H1 (cell line): ENCODE results near the gene MSH5. TPM values are rescaled to one million over a fixed set of nuclear protein-coding genes. Genes with fewer than 3 reads are reported as not detected.

ENCODE experiments used
- CTCF ChIA-PET: fragments of 300-600 bp; sonication (Branson Sonifier 250); formaldehyde crosslinking; loops from one replicate; lab custom pipeline; 2021; ENCODE audit not compliant: partially characterized antibody; lab: Charles Lee
- POLR2A ChIA-PET: fragments of 300-600 bp; sonication (Branson Sonifier 250); formaldehyde crosslinking; loops from one replicate; lab custom pipeline; 2021; ENCODE audit warnings: inconsistent platforms; ENCODE audit not compliant: partially characterized antibody; lab: Charles Lee
- DNase-seq, 2 experiments: peaks; one replicate each; pipeline versions ENCODE4 v3.0.0 to v3.0.0-alpha.2; 2010 to 2022; ENCODE audit warnings: low spot score in 2 of 2, low read depth in 1 of 2, mixed read lengths in 1 of 2
- FAIRE-seq: peaks from 2 replicates; lab custom pipeline; 2011; peaks lifted over from hg19 to GRCh38; lab: Jason Lieb, UNC
- H2AFZ ChIP-seq: 2 replicates; pipeline ENCODE4 v1.8.1; 2012; ENCODE audit warnings: low read length, inconsistent platforms
- H2AK5ac ChIP-seq: 2 replicates; pipeline ENCODE4 v1.6.1; 2013; ENCODE audit warnings: low read depth, low read length
- H2BK120ac ChIP-seq: replicated peaks from 2 replicates; pipeline ENCODE3; 2013; ENCODE audit warnings: low read depth, low read length, inconsistent platforms
- H2BK12ac ChIP-seq: 2 replicates; pipeline ENCODE4 v1.6.1; 2013; ENCODE audit warnings: low read depth, low read length
- H2BK15ac ChIP-seq: 2 replicates; pipeline ENCODE4 v1.6.1; 2013; ENCODE audit warnings: low read length
- H2BK20ac ChIP-seq: 2 replicates; pipeline ENCODE4 v1.6.1; 2013; ENCODE audit warnings: low read length
- H2BK5ac ChIP-seq: 2 replicates; pipeline ENCODE4 v1.6.1; 2013; ENCODE audit warnings: low read depth, low read length
- H3K14ac ChIP-seq: 2 replicates; pipeline ENCODE4 v1.6.1; 2013; ENCODE audit warnings: inconsistent platforms; ENCODE audit not compliant: insufficient read length
- H3K18ac ChIP-seq: 2 replicates; pipeline ENCODE4 v1.6.1; 2013; ENCODE audit warnings: low read length; ENCODE audit errors: extremely low read depth
- H3K23ac ChIP-seq: 2 replicates; pipeline ENCODE4 v1.6.1; 2013; ENCODE audit warnings: inconsistent platforms; ENCODE audit not compliant: insufficient read length
- H3K23me2 ChIP-seq: 2 replicates; pipeline ENCODE4 v1.6.1; 2013; ENCODE audit warnings: low read depth, low read length
- H3K27ac ChIP-seq: 2 replicates; pipeline ENCODE4 v1.6.1; 2011; ENCODE audit warnings: low read depth, low read length, inconsistent platforms
- H3K27me3 ChIP-seq, 4 experiments: replicated peaks in 1 of 4; 1 replicate in 1 of 4; 2 replicates in 3 of 4; pipeline versions ENCODE4 v1.6.1 to v1.8.1; 2011 to 2013; ENCODE audit warnings: low read length in 3 of 4, mild to moderate bottlenecking in 3 of 4, inconsistent platforms in 2 of 4, mixed read lengths in 2 of 4, moderate library complexity in 1 of 4; ENCODE audit not compliant: control insufficient read depth in 3 of 4, insufficient read depth in 3 of 4; ENCODE audit errors: extremely low read depth in 1 of 4
- H3K36me3 ChIP-seq, 4 experiments: 2 replicates each; pipeline versions ENCODE4 v1.6.1 to v1.8.1; 2011 to 2013; ENCODE audit warnings: mild to moderate bottlenecking in 4 of 4, low read length in 3 of 4, moderate library complexity in 2 of 4, control low read depth in 1 of 4, inconsistent platforms in 1 of 4; ENCODE audit not compliant: insufficient read depth in 4 of 4, control insufficient read depth in 2 of 4
- H3K4ac ChIP-seq: replicated peaks from 2 replicates; pipeline ENCODE3; 2013; ENCODE audit warnings: low read length, low read depth, mixed read lengths, inconsistent platforms; ENCODE audit not compliant: insufficient read length
- H3K4me1 ChIP-seq, 4 experiments: replicated peaks in 1 of 4; 1 replicate in 1 of 4; 2 replicates in 3 of 4; pipeline versions ENCODE4 v1.6.1 to v1.8.1; 2011 to 2013; ENCODE audit warnings: low read length in 3 of 4, inconsistent platforms in 2 of 4, mixed read lengths in 1 of 4; ENCODE audit not compliant: insufficient read depth in 4 of 4, control insufficient read depth in 3 of 4
- H3K4me2 ChIP-seq, 2 experiments: 2 replicates each; pipeline versions ENCODE4 v1.6.1 to v1.8.1; 2011 to 2013; ENCODE audit warnings: low read depth in 2 of 2, low read length in 2 of 2, control low read depth in 1 of 2, inconsistent platforms in 1 of 2, mild to moderate bottlenecking in 1 of 2; ENCODE audit not compliant: insufficient read depth in 1 of 2
- H3K4me3 ChIP-seq, 4 experiments: fragments of 200-600, 300-600 bp in 1 of 4; sonication (generic), shearing (Covaris generic), sonication (Bioruptor Twin) in 1 of 4; 2 replicates each; pipeline versions ENCODE4 v1.5.1 to v1.8.1; 2011 to 2016; ENCODE audit warnings: low read length in 4 of 4, low read depth in 3 of 4, control low read depth in 2 of 4, inconsistent platforms in 2 of 4, mild to moderate bottlenecking in 2 of 4, mixed read lengths in 1 of 4, moderate library complexity in 1 of 4; ENCODE audit not compliant: insufficient read depth in 2 of 4; ENCODE audit errors: extremely low read depth in 1 of 4
- H3K56ac ChIP-seq: replicated peaks from 2 replicates; pipeline ENCODE3; 2013; ENCODE audit warnings: low read depth, mild to moderate bottlenecking, mixed read lengths, low read length, inconsistent platforms; ENCODE audit not compliant: insufficient read length
- H3K79me1 ChIP-seq: 2 replicates; pipeline ENCODE4 v1.6.1; 2013; ENCODE audit warnings: low read depth, low read length, control low read depth
- H3K79me2 ChIP-seq, 2 experiments: 2 replicates each; pipeline versions ENCODE4 v1.6.1 to v1.8.1; 2012 to 2013; ENCODE audit warnings: low read length in 2 of 2, mild to moderate bottlenecking in 2 of 2, inconsistent platforms in 1 of 2; ENCODE audit not compliant: insufficient read depth in 2 of 2, control insufficient read depth in 1 of 2
- H3K9ac ChIP-seq, 4 experiments: replicated peaks in 1 of 4; 1 replicate in 1 of 4; 2 replicates in 3 of 4; pipeline versions ENCODE4 v1.6.1 to v1.8.1; 2011 to 2013; ENCODE audit warnings: low read depth in 3 of 4, low read length in 3 of 4, control low read depth in 2 of 4, mild to moderate bottlenecking in 2 of 4, moderate library complexity in 2 of 4, inconsistent platforms in 1 of 4; ENCODE audit errors: extremely low read depth in 1 of 4
- H3K9me3 ChIP-seq, 2 experiments: 2 replicates each; pipeline versions ENCODE4 v1.6.1 to v1.8.1; 2012 to 2013; ENCODE audit warnings: mild to moderate bottlenecking in 2 of 2, moderate library complexity in 2 of 2, control low read depth in 1 of 2, inconsistent platforms in 1 of 2, low read depth in 1 of 2, low read length in 1 of 2, mixed read lengths in 1 of 2; ENCODE audit not compliant: insufficient read depth in 2 of 2
- H4K20me1 ChIP-seq, 2 experiments: replicated peaks in 1 of 2; 2 replicates each; pipeline versions ENCODE3 to v1.8.1; 2011 to 2013; ENCODE audit warnings: inconsistent platforms in 2 of 2, low read length in 2 of 2, mild to moderate bottlenecking in 1 of 2; ENCODE audit not compliant: insufficient read depth in 2 of 2, control insufficient read depth in 1 of 2
- H4K5ac ChIP-seq: 2 replicates; pipeline ENCODE4 v1.6.1; 2013; ENCODE audit warnings: low read length, low read depth, mixed read lengths, inconsistent platforms; ENCODE audit not compliant: insufficient read length
- H4K8ac ChIP-seq: 2 replicates; pipeline ENCODE4 v1.8.0; 2013; ENCODE audit warnings: mild to moderate bottlenecking, moderate library complexity, low read length, inconsistent platforms; ENCODE audit not compliant: insufficient read depth; ENCODE audit errors: extremely low read depth
- H4K91ac ChIP-seq: replicated peaks from 2 replicates; pipeline ENCODE3; 2013; ENCODE audit warnings: low read length, mixed read lengths, inconsistent platforms; ENCODE audit not compliant: insufficient read length
- BRCA1 ChIP-seq: IDR thresholded peaks from 2 replicates; pipeline ENCODE4 v1.6.1; 2012; ENCODE audit warnings: low read depth, low read length, improper control_type of control experiment
- CHD2 ChIP-seq: IDR thresholded peaks from 2 replicates; pipeline ENCODE4 v1.6.1; 2012; ENCODE audit warnings: low read length, improper control_type of control experiment
- EZH2 ChIP-seq: fragments of 200-600 bp; sonication (generic); IDR thresholded peaks from 2 replicates; pipeline ENCODE4 v1.7.1; 2012; ENCODE audit warnings: low read depth, mild to moderate bottlenecking, moderate library complexity, low read length, inconsistent platforms; ENCODE audit not compliant: severe bottlenecking
- JUND ChIP-seq: IDR thresholded peaks from 2 replicates; pipeline ENCODE4 v1.6.1; 2011; ENCODE audit warnings: mild to moderate bottlenecking, improper control_type of control experiment, low read length
- SUZ12 ChIP-seq: fragments of 200-600 bp; sonication (generic); IDR thresholded peaks from 2 replicates; pipeline ENCODE4 v1.6.1; 2012; ENCODE audit warnings: mild to moderate bottlenecking, inconsistent platforms, low read length, moderate library complexity, mixed read lengths
- YY1 ChIP-seq: IDR thresholded peaks from 2 replicates; pipeline ENCODE4 v1.6.1; 2011; ENCODE audit warnings: low read depth, mild to moderate bottlenecking, low read length
- WGBS, 2 experiments: shearing (Covaris generic) in 1 of 2; methylation state at CpG; one replicate each; pipeline versions ENCODE4 v1.1.6 to v1.1.7; 2013 to 2015; ENCODE audit warnings: low lambda C conversion rate in 2 of 2, mixed read lengths in 2 of 2, inconsistent platforms in 1 of 2, low coverage in 1 of 2, missing lambda C conversion rate in 1 of 2; ENCODE audit not compliant: insufficient replicate concordance in 2 of 2, insufficient coverage in 1 of 2, insufficient read length in 1 of 2; ENCODE audit errors: extremely low coverage in 1 of 2, missing lambda C conversion rate in 1 of 2; 5-methylcytosine and 5-hydroxymethylcytosine counted together
- polyA plus RNA-seq, 7 experiments: library from polyadenylated mRNA; depleted of rRNA in 3 of 7; stranded (reverse) in 5 of 7; unstranded in 2 of 7; fragments of >200 nt in 5 of 7; fragments of 200-250 nt in 2 of 7; gene quantifications; 1 replicate in 5 of 7; 2 replicates in 1 of 7; 4 replicates in 1 of 7; pipeline versions ENCODE4 v1.2.1 to v1.2.3, GENCODE V29; 2011 to 2013; ENCODE audit warnings: missing spikeins in 2 of 7, mixed read lengths in 2 of 7
- total RNA-seq: library from RNA; stranded (reverse); fragmentation: NEBNext Ultra II Directional; extraction: Animal tissue kit (Norgen Biotek cat#: 25700); gene quantifications from 2 replicates; pipeline ENCODE4 v1.2.1, GENCODE V29; 2021

MSH5 gene
- total and polyA plus RNA-seq, 2 of the 8 experiments (the other 6 are each of a cell fraction or from before 2014, with no cell fraction given) = 25.3 to 26.5 TPM

GRCh38 chr6:31794294-31794865 is 54.6 kb downstream of the MSH5 start:
- no peak overlapping the region for H4K8ac ChIP-seq
- no peak overlapping the region for H3K56ac ChIP-seq
- peak overlapping the region; percentile 29 for H4K91ac ChIP-seq
- H2BK5ac ChIP-seq = 0 out of 2 replicates have a peak overlapping the region, but pooled peaks have one; percentile 73
- H3K9ac ChIP-seq = peak overlapping the region in 3 of 4 experiments; percentile 77 to 96 (median 94); a peak in 6 of 7 replicates
- DNase-seq (no peak), FAIRE-seq (no peak)
- H4K5ac ChIP-seq = no peak overlapping the region
- no peak overlapping the region for H2AFZ ChIP-seq
- H3K36me3 ChIP-seq = peaks cover 2 to 40% (median 15%) of the 10 kb centered on the region in 4 experiments; a peak in 6 of 8 replicates
- H2BK120ac ChIP-seq = no peak overlapping the region
- H3K27me3 ChIP-seq = no peaks in the 10 kb centered on the region
- no peak overlapping the region for H2BK12ac ChIP-seq
- H3K23ac ChIP-seq = no peak overlapping the region
- H3K4me2 ChIP-seq = peak overlapping the region; percentile 89 to 94
- H3K4me3 ChIP-seq = peak overlapping the region; percentile 82 to 95 (median 90)
- ChIA-PET POLR2A (interaction anchor here (1.1 to 7.6 kb wide), 17 partner anchors 9 to 253 kb away, joined by 3 to 81 read pairs (median 7); partner anchors contain the start of genes HSPA1A, HSPA1B, HSPA1L and LSM2), CTCF (interaction anchor here (0.5 to 5.9 kb wide), 9 partner anchors 12 to 69 kb away, joined by 3 to 28 read pairs (median 7); partner anchors contain the start of genes HSPA1A, HSPA1B, HSPA1L and LSM2)
- H3K4me1 ChIP-seq = peaks cover 0 to 2% (median under 1%) of the 10 kb centered on the region in 4 experiments; a peak in 3 of 7 replicates
- H3K79me1 ChIP-seq = peaks cover 3% of the 10 kb centered on the region; the same call in 1 of the 2 replicates
- no peak overlapping the region for H2BK20ac ChIP-seq
- H3K23me2 ChIP-seq = peaks cover 5% of the 10 kb centered on the region; the same call in 1 of the 2 replicates
- no peak overlapping the region for H3K27ac ChIP-seq
- no peak overlapping the region for H3K18ac ChIP-seq
- H4K20me1 ChIP-seq = peaks cover 1 to 6% of the 10 kb centered on the region in 2 experiments
- no peak overlapping the region for H2BK15ac ChIP-seq
- H3K4ac ChIP-seq = no peak overlapping the region
- peaks cover 0 to 19% of the 10 kb centered on the region in 2 experiments; a peak in 2 of 4 replicates for H3K79me2 ChIP-seq
- WGBS, 2 experiments = 11% methylated on average over 5 of the region's 7 CpGs; no CpG with 5 or more reads in 1 of the 2 experiments
- no peaks in the 10 kb centered on the region for H3K9me3 ChIP-seq
- no peak overlapping the region for H3K14ac ChIP-seq
- no peak overlapping the region for H2AK5ac ChIP-seq
- TF ChIP-seq BRCA1 (no peak), SUZ12 (no peak), JUND (no peak), CHD2 (no peak), YY1 (no peak), EZH2 (no peak)
